PC-9 (cell line): ENCODE measurements around the gene GKAP1. TPM values are rescaled to one million over a fixed set of nuclear protein-coding genes. Genes with fewer than 3 reads are reported as not detected.

Source experiments
- BruUV-seq: library from RNA; stranded (reverse); fragments of 400-500 nt; replicated peaks from 2 replicates; lab custom pipeline; 2021; lab: Mats Ljungman, UMichigan
- CTCF ChIA-PET: fragments of 300-600 bp; sonication (Branson Sonifier 250); formaldehyde crosslinking; loops from one replicate; lab custom pipeline; 2022; ENCODE audit warnings: antibody characterized with exemption; lab: Charles Lee
- POLR2A ChIA-PET: fragments of 300-600 bp; sonication (Branson Sonifier 250); formaldehyde crosslinking; loops from one replicate; lab custom pipeline; 2022; ENCODE audit warnings: antibody characterized with exemption; ENCODE audit not compliant: unreplicated experiment; lab: Charles Lee
- DNase-seq, 2 experiments: peaks; one replicate each; pipeline versions ENCODE4 v3.0.0 to v3.0.0-alpha.2; 2015 to 2022; ENCODE audit warnings: mixed read lengths in 1 of 2
- H2AFZ ChIP-seq: fragments of 200-600 bp; sonication (generic); 2 replicates; pipeline ENCODE4 v1.8.1; 2017; ENCODE audit warnings: antibody characterized with exemption
- H3F3A ChIP-seq: fragments of 200-600 bp; sonication (generic); 2 replicates; pipeline ENCODE4 v1.8.1; 2017; ENCODE audit warnings: antibody characterized with exemption, mild to moderate bottlenecking, low read depth; ENCODE audit not compliant: insufficient read depth
- H3K27ac ChIP-seq: fragments of 200-600 bp; sonication (generic); 2 replicates; pipeline ENCODE4 v1.6.1; 2016; ENCODE audit warnings: mixed run types
- H3K27me3 ChIP-seq: fragments of 200-600 bp; sonication (generic); 2 replicates; pipeline ENCODE4 v1.6.1; 2016; ENCODE audit warnings: low read depth, mixed run types; ENCODE audit not compliant: insufficient read depth
- H3K36me3 ChIP-seq: fragments of 200-600 bp; sonication (generic); 2 replicates; pipeline ENCODE4 v1.6.1; 2016; ENCODE audit warnings: low read depth, mixed run types
- H3K4me1 ChIP-seq: fragments of 200-600 bp; sonication (generic); replicated peaks from 2 replicates; pipeline ENCODE4 v1.6.1; 2016; ENCODE audit warnings: mixed run types; ENCODE audit not compliant: insufficient read depth
- H3K4me2 ChIP-seq: fragments of 200-600 bp; sonication (generic); 2 replicates; pipeline ENCODE4 v1.6.1; 2017; ENCODE audit warnings: mixed run types
- H3K4me3 ChIP-seq: fragments of 200-600 bp; sonication (generic); 2 replicates; pipeline ENCODE4 v1.6.1; 2016; ENCODE audit warnings: mixed run types
- H3K79me2 ChIP-seq: fragments of 200-600 bp; sonication (generic); 2 replicates; pipeline ENCODE4 v1.6.1; 2017; ENCODE audit warnings: low read depth, mixed run types
- H3K9me2 ChIP-seq: fragments of 200-600 bp; sonication (generic); 2 replicates; pipeline ENCODE4 v1.8.1; 2017; ENCODE audit warnings: mild to moderate bottlenecking; ENCODE audit not compliant: insufficient read depth
- H3K9me3 ChIP-seq: fragments of 200-600 bp; sonication (generic); 2 replicates; pipeline ENCODE4 v1.8.1; 2016; ENCODE audit warnings: low read depth; ENCODE audit not compliant: insufficient read depth
- H4K20me1 ChIP-seq: fragments of 200-600 bp; sonication (generic); 2 replicates; pipeline ENCODE4 v1.8.1; 2017; ENCODE audit not compliant: insufficient read depth
- EZH2 ChIP-seq: fragments of 200-600 bp; sonication (generic); IDR thresholded peaks from 2 replicates; pipeline ENCODE4 v1.8.0; 2017; ENCODE audit warnings: antibody characterized with exemption, low read depth
- intact Hi-C: fragments of 100-400 bp; cut with micrococcal nuclease; formaldehyde crosslinking; loops from one replicate; pipeline ENCODE4 v1.10.0; 2022; ENCODE audit not compliant: unreplicated experiment
- total RNA-seq: library from RNA; stranded (reverse); gene quantifications from 2 replicates; pipeline ENCODE4 v1.2.3, GENCODE V29; 2021
- TF ChIP-seq, protein P1 (sequence below): fragments of 200-600 bp; sonication (generic); conservative IDR thresholded peaks from 2 replicates; pipeline ENCODE4 v1.6.1; 2017; ENCODE audit warnings: mixed run types, antibody characterized with exemption, mild to moderate bottlenecking, moderate library complexity

The GKAP1 gene
- total RNA-seq, 1 experiment from 2014 or later: 4.6 TPM

DNA sequence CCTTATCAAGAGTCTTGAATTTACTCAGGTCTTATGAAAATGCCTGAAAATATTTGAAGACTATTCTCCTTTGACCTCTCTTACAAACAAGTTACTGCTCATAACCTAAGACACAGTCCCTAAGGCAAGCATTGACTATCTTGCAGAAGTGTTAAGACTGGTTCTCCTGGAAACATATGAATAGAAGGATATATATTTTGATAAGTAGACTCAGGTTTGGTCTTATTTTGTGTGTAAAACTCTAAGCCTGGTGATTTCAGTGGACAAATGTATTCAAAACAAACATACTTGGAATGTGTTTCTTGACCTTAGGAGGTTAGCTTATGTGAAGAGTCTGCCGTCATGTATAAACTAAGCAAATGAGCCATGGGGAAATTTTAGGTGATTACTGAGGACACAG is 102.3 kb downstream of the GKAP1 start:
- no peaks in the 10 kb centered on the region for H3K9me2 ChIP-seq
- POLR2A ChIA-PET: no interaction called here
- intact Hi-C loops: no loop called here
- BruUV-seq: no TSS peak
- H3K79me2 ChIP-seq: no peaks in the 10 kb centered on the region
- no peaks in the 10 kb centered on the region for H3K36me3 ChIP-seq
- no peak for DNase-seq
- H2AFZ ChIP-seq: no peak overlapping the region
- no peak overlapping the region for H3K4me3 ChIP-seq
- peaks cover 3% of the 10 kb centered on the region; the same call in 1 of the 2 replicates for H3K27me3 ChIP-seq
- no peaks in the 10 kb centered on the region for H3K9me3 ChIP-seq
- no peak for TF ChIP-seq EZH2
- TF ChIP-seq, protein P1, sequence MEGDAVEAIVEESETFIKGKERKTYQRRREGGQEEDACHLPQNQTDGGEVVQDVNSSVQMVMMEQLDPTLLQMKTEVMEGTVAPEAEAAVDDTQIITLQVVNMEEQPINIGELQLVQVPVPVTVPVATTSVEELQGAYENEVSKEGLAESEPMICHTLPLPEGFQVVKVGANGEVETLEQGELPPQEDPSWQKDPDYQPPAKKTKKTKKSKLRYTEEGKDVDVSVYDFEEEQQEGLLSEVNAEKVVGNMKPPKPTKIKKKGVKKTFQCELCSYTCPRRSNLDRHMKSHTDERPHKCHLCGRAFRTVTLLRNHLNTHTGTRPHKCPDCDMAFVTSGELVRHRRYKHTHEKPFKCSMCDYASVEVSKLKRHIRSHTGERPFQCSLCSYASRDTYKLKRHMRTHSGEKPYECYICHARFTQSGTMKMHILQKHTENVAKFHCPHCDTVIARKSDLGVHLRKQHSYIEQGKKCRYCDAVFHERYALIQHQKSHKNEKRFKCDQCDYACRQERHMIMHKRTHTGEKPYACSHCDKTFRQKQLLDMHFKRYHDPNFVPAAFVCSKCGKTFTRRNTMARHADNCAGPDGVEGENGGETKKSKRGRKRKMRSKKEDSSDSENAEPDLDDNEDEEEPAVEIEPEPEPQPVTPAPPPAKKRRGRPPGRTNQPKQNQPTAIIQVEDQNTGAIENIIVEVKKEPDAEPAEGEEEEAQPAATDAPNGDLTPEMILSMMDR: no peak
- H3F3A ChIP-seq: no peaks in the 10 kb centered on the region
- H3K4me1 ChIP-seq: no peaks in the 10 kb centered on the region
- no peaks in the 10 kb centered on the region for H4K20me1 ChIP-seq
- H3K4me2 ChIP-seq: no peak overlapping the region
- CTCF ChIA-PET: no interaction called here
- no peak overlapping the region for H3K27ac ChIP-seq

DNA sequence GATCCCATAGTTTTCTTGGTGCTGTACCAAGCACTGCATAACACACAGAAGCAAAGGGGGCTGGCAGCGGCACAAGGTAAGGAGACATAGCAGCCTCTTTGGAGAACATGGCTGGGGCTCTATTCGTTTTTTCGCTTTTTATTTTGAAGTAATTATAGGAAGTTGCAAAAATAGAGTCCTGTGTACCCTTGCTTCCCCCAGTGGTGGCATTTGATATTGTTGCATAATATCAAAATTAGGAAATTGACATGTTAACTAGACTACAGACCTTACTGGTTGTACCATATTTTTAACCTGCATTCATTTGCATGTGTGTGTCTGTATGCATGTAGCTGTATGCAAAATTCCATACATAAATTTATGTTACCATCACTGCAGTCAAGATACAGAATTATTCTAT is 103.2 kb downstream of the GKAP1 start:
- H3K79me2 ChIP-seq: no peaks in the 10 kb centered on the region
- no peaks in the 10 kb centered on the region for H3F3A ChIP-seq
- no peak for DNase-seq
- peaks cover 3% of the 10 kb centered on the region; the same call in 1 of the 2 replicates for H3K27me3 ChIP-seq
- CTCF ChIA-PET: no interaction called here
- no peaks in the 10 kb centered on the region for H3K9me3 ChIP-seq
- no peak overlapping the region for H3K4me3 ChIP-seq
- BruUV-seq: no TSS peak
- no peak for TF ChIP-seq EZH2
- TF ChIP-seq, protein P1: peak; percentile 50
- POLR2A ChIA-PET: no interaction called here
- no peak overlapping the region for H3K4me2 ChIP-seq
- no peak overlapping the region for H3K27ac ChIP-seq
- H3K36me3 ChIP-seq: no peaks in the 10 kb centered on the region
- H3K4me1 ChIP-seq: no peaks in the 10 kb centered on the region
- H4K20me1 ChIP-seq: no peaks in the 10 kb centered on the region
- no peak overlapping the region for H2AFZ ChIP-seq
- intact Hi-C loops: no loop called here
- no peaks in the 10 kb centered on the region for H3K9me2 ChIP-seq

DNA sequence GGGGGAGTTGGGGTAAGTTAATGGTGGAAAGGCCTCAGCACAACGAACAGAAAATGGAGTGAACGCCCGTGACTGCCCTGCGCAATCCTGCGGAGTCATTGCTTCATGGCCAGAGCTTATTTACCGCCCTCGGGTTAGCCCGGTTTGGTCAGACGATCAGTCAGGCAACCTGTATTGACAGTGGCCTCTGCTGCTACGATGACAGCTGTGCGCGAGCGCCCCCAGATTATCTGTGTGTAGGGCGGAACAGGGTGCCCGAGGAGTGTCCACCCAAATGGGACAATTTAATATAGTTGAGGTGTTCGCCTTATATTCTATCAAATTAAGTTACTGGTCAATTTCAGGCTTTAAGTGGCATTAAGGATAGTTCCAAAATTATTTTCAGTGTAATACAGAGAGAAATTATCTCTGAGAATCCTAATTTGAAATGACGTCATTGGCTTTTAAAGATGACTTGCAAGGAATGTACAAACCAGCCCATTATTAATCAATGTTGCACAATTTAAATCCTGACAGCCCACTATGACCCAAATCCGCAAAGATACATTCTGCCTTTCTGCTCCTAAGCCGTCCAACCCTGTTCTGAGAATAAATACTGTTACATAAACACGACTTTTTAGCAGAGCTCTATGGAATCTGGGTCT is 108.9 kb downstream of the GKAP1 start:
- BruUV-seq: TSS peak; percentile 70
- POLR2A ChIA-PET: interaction anchor here (0.5 to 0.6 kb wide), 3 partner anchors 257 to 1902 kb away, joined by 3 read pairs; no protein-coding TSS in a partner anchor

More for the DNA sequence above, 108.9 kb downstream of the GKAP1 start:
- Histone ChIP-seq H3K4me3 (peak overlapping the region; percentile 93), H2AFZ (peak overlapping the region; percentile 94), H3K9me2 (no peaks in the 10 kb centered on the region), H3K79me2 (peaks cover 41% of the 10 kb centered on the region), H4K20me1 (peaks cover 31% of the 10 kb centered on the region), H3K4me2 (peak overlapping the region; percentile 90), H3K27me3 (no peaks in the 10 kb centered on the region), H3F3A (no peaks in the 10 kb centered on the region), H3K9me3 (no peaks in the 10 kb centered on the region), H3K27ac (peak overlapping the region; percentile 95), H3K36me3 (no peaks in the 10 kb centered on the region), H3K4me1 (peaks cover 15% of the 10 kb centered on the region)
- DNase-seq: peak; percentile 45 to 70
- CTCF ChIA-PET: no interaction called here
- TF ChIP-seq EZH2: no peak
- TF ChIP-seq, protein P1: no peak; the same call in 1 of the 2 replicates
- intact Hi-C loops: loop anchor here (5.0 to 10.0 kb wide), 2 partner anchors 106 to 276 kb away; partner anchors contain the start of gene GKAP1
